K562 (cell line): ENCODE measurements around the gene ZNF569. TPM values are rescaled to one million over a fixed set of nuclear protein-coding genes. Genes with fewer than 3 reads are reported as not detected.

Source experiments
- ATAC-seq: fragments of 200-7000 bp; cut with Tn5 transposase; 3 replicates; pipeline ENCODE4 v1.9.1; 2020; ENCODE audit warnings: moderate library complexity
- BruUV-seq: library from RNA; stranded (reverse); fragments of 400-500 nt; replicated peaks from 2 replicates; lab custom pipeline; 2021; lab: Mats Ljungman, UMichigan
- CTCF ChIA-PET: fragments of 300-600 bp; formaldehyde crosslinking; extraction: SDS; loops from one replicate; lab custom pipeline; 2021; ENCODE audit warnings: low intra/inter-chr PET ratio; lab: Yijun Ruan, JAX
- POLR2A ChIA-PET: fragments of 300-600, 350-650 bp; sonication (Branson Sonifier 250); formaldehyde crosslinking; extraction: SDS; loops from one replicate; lab custom pipeline; 2021; ENCODE audit warnings: antibody characterized with exemption, inconsistent platforms; lab: Yijun Ruan, JAX
- DNase-seq, 4 experiments: peaks; one replicate each; pipeline versions ENCODE4 v3.0.0 to v3.0.0-alpha.2; 2011 to 2018; ENCODE audit warnings: low spot score in 3 of 4, mixed read lengths in 3 of 4; ENCODE audit errors: extremely low read depth in 1 of 4
- FAIRE-seq: peaks from 2 replicates; lab custom pipeline; 2011; peaks lifted over from hg19 to GRCh38; lab: Jason Lieb, UNC
- H2AFZ ChIP-seq: 2 replicates; pipeline ENCODE4 v1.6.0; 2011; ENCODE audit warnings: low read depth, low read length, control low read depth, inconsistent platforms
- H3K27ac ChIP-seq: fragments of 200-600 bp; 3 replicates; pipeline ENCODE4 v1.8.0; 2011; ENCODE audit warnings: low read depth, mild to moderate bottlenecking, control low read depth, inconsistent platforms, low read length, moderate library complexity, mixed read lengths; ENCODE audit errors: extremely low read depth
- H3K27me3 ChIP-seq, 2 experiments: fragments of 300-600 bp in 1 of 2; 2 replicates in 1 of 2; 3 replicates in 1 of 2; pipeline versions ENCODE4 v1.6.0 to v1.8.0; 2011; ENCODE audit warnings: inconsistent platforms in 2 of 2, low read length in 2 of 2, mild to moderate bottlenecking in 1 of 2, mixed read lengths in 1 of 2, moderate library complexity in 1 of 2; ENCODE audit not compliant: control insufficient read depth in 2 of 2, insufficient read depth in 2 of 2
- H3K36me3 ChIP-seq: fragments of 300-600 bp; 3 replicates; pipeline ENCODE4 v1.8.0; 2011; ENCODE audit warnings: mild to moderate bottlenecking, low read length, inconsistent platforms; ENCODE audit not compliant: control insufficient read depth, insufficient read depth
- H3K4me1 ChIP-seq, 2 experiments: fragments of 200-600 bp in 1 of 2; replicated peaks in 1 of 2; 2 replicates in 1 of 2; 3 replicates in 1 of 2; pipeline versions ENCODE4 v1.5.1 to v1.8.0; 2011; ENCODE audit warnings: inconsistent platforms in 2 of 2, low read length in 2 of 2, mild to moderate bottlenecking in 1 of 2, mixed read lengths in 1 of 2, moderate library complexity in 1 of 2; ENCODE audit not compliant: control insufficient read depth in 2 of 2, insufficient read depth in 2 of 2
- H3K4me2 ChIP-seq: 2 replicates; pipeline ENCODE4 v1.6.1; 2011; ENCODE audit warnings: low read length, control low read depth, inconsistent platforms, mixed read lengths; ENCODE audit not compliant: insufficient read depth
- H3K4me3 ChIP-seq: fragments of 200-600 bp; sonication (generic), shearing (Covaris generic); 2 replicates; pipeline ENCODE4 v1.5.1; 2016; ENCODE audit warnings: control low read depth, inconsistent platforms
- H3K79me2 ChIP-seq: fragments of 200-600 bp; 3 replicates; pipeline ENCODE4 v1.8.0; 2011; ENCODE audit warnings: low read length, inconsistent platforms; ENCODE audit not compliant: control insufficient read depth, insufficient read depth
- H3K9ac ChIP-seq, 2 experiments: 2 replicates each; pipeline versions ENCODE4 v1.6.0 to v1.6.1; 2011; ENCODE audit warnings: low read depth in 2 of 2, low read length in 2 of 2, control low read depth in 1 of 2, inconsistent platforms in 1 of 2, mild to moderate bottlenecking in 1 of 2, mixed read lengths in 1 of 2; ENCODE audit not compliant: insufficient read depth in 1 of 2
- H3K9me1 ChIP-seq: one replicate; pipeline ENCODE4 v1.6.0; 2011; ENCODE audit warnings: inconsistent platforms, mild to moderate bottlenecking, low read length, moderate library complexity; ENCODE audit not compliant: control insufficient read depth, insufficient read depth
- H3K9me3 ChIP-seq: replicated peaks from 2 replicates; pipeline ENCODE4 v1.5.1; 2011; ENCODE audit warnings: low read depth, low read length, inconsistent platforms; ENCODE audit not compliant: control insufficient read depth, insufficient read depth
- H4K20me1 ChIP-seq: replicated peaks from 2 replicates; pipeline ENCODE4 v1.6.1; 2011; ENCODE audit warnings: low read length, inconsistent platforms, mixed read lengths; ENCODE audit not compliant: control insufficient read depth, insufficient read depth
- CC2D1A ChIP-seq: fragments of 450-650 bp; IDR thresholded peaks from 2 replicates; pipeline ENCODE4 v1.6.1; 2017; ENCODE audit warnings: mild to moderate bottlenecking
- CREBBP ChIP-seq: IDR thresholded peaks from one replicate; pipeline ENCODE4 v1.6.1; 2012; ENCODE audit warnings: low read depth, mild to moderate bottlenecking, control low read depth, inconsistent platforms, low read length
- ETV1 ChIP-seq: fragments of 450-650 bp; conservative IDR thresholded peaks from 2 replicates; pipeline ENCODE4 v1.6.1; 2016; ENCODE audit warnings: missing genetic modification characterization, control low read depth, low read depth, missing compliant biosample characterization
- EWSR1 ChIP-seq: fragments of 450-650 bp; IDR thresholded peaks from 2 replicates; pipeline ENCODE4 v1.6.1; 2018; ENCODE audit warnings: borderline replicate concordance, mild to moderate bottlenecking, low read depth, moderate library complexity; ENCODE audit not compliant: partially characterized antibody
- GTF2E2 ChIP-seq: fragments of 200-800 bp; sonication (Bioruptor generic); IDR thresholded peaks from 2 replicates; pipeline ENCODE4 v1.6.1; 2016; ENCODE audit warnings: missing genetic modification characterization, missing compliant biosample characterization
- HNRNPLL ChIP-seq: fragments of 200-400 bp; formaldehyde crosslinking; IDR thresholded peaks from 2 replicates; pipeline ENCODE4 v1.6.1; 2017; ENCODE audit warnings: low read length, low read depth, mild to moderate bottlenecking; ENCODE audit not compliant: poor library complexity, severe bottlenecking
- PPARD ChIP-seq: fragments of 250-450 bp; sonication (Bioruptor Pico); IDR thresholded peaks from 2 replicates; pipeline ENCODE4 v1.8.0; 2022; ENCODE audit warnings: inconsistent platforms, mild to moderate bottlenecking, moderate library complexity
- TCF3 ChIP-seq: sonication (generic); formaldehyde crosslinking; IDR thresholded peaks from 2 replicates; pipeline ENCODE4 v1.4.0; 2020; ENCODE audit warnings: mild to moderate bottlenecking, missing genetic modification reagents
- ZNF239 ChIP-seq: fragments of 250-450 bp; sonication (Bioruptor Pico); IDR thresholded peaks from 2 replicates; pipeline ENCODE4 v1.4.0; 2020; ENCODE audit warnings: mild to moderate bottlenecking
- ZNF586 ChIP-seq: fragments of 450-650 bp; formaldehyde crosslinking; conservative IDR thresholded peaks from 2 replicates; pipeline ENCODE4 v1.4.0; 2020; ENCODE audit warnings: mild to moderate bottlenecking, moderate library complexity
- ZNF77 ChIP-seq: fragments of 250-450 bp; sonication (Bioruptor Pico); IDR thresholded peaks from 2 replicates; pipeline ENCODE4 v1.5.0; 2020
- WGBS: fragments of 100-300 bp; shearing (Covaris generic); methylation state at CpG from one replicate; pipeline ENCODE4 v1.1.6; 2016; ENCODE audit warnings: low coverage, mixed read lengths; ENCODE audit not compliant: insufficient coverage; ENCODE audit errors: missing lambda C conversion rate; 5-methylcytosine and 5-hydroxymethylcytosine counted together
- in situ Hi-C: fragments of 300-500 bp; cut with MboI; formaldehyde crosslinking; loops from 4 replicates; pipeline ENCODE4 v1.15.0; 2018; ENCODE audit warnings: inconsistent platforms, mixed read lengths
- intact Hi-C: fragments of 100-400 bp; cut with micrococcal nuclease; formaldehyde crosslinking; loops from 2 replicates; pipeline ENCODE4 v1.14.2; 2022
- polyA plus RNA-seq, 8 experiments: library from polyadenylated mRNA; depleted of rRNA in 4 of 8; stranded (reverse) in 5 of 8; unstranded in 3 of 8; fragments of >200 nt; fragmentation: Nextera tagmentation in 2 of 8; fragmentation: Illumina TruSeq in 1 of 8; extraction: Ambion mirVana in 2 of 8; extraction: Trizol in 1 of 8; gene quantifications; 2 replicates each; pipeline versions ENCODE4 v1.2.1 to v1.2.3, GENCODE V29; 2011 to 2014; ENCODE audit warnings: inconsistent platforms in 1 of 8, missing spikeins in 1 of 8
- total RNA-seq, 7 experiments: library from RNA; depleted of rRNA in 6 of 7; stranded (reverse); fragments of >200 nt in 6 of 7; fragmentation: Illumina TruSeq in 2 of 7; extraction: Trizol in 2 of 7; gene quantifications; 2 replicates each; pipeline versions ENCODE4 v1.2.1 to v1.2.3, GENCODE V29; 2011 to 2021; ENCODE audit warnings: low replicate concordance in 1 of 7
- TF ChIP-seq, protein P1 (sequence below): fragments of 200-600 bp; sonication (generic); IDR thresholded peaks from one replicate; pipeline ENCODE4 v1.6.1; 2012; ENCODE audit warnings: mild to moderate bottlenecking, low read depth, low read length, inconsistent platforms

ZNF569 gene
- total and polyA plus RNA-seq, 9 of the 15 experiments (the other 6 are each of a cell fraction or from before 2014, with no cell fraction given): 2.1 to 5.7 (median 4.5) TPM

- intact Hi-C loops (no loop called here), in situ Hi-C loops (no loop called here)
- FAIRE-seq (no peak), ATAC-seq (no peak), DNase-seq (no peak)
- Histone ChIP-seq H3K4me1 (peaks cover 0 to 10% of the 10 kb centered on the region in 2 experiments; a peak in 2 of 5 replicates), H3K9me3 (no peaks in the 10 kb centered on the region), H3K27me3 (no peaks in the 10 kb centered on the region), H3K27ac (no peak overlapping the region), H3K4me3 (no peak overlapping the region), H4K20me1 (no peaks in the 10 kb centered on the region), H3K9ac (no peak overlapping the region), H3K9me1 (no peaks in the 10 kb centered on the region), H3K4me2 (no peak overlapping the region), H2AFZ (no peak overlapping the region), H3K36me3 (no peaks in the 10 kb centered on the region; the same call in 2 of the 3 replicates), H3K79me2 (no peaks in the 10 kb centered on the region; the same call in 2 of the 3 replicates)
- ChIA-PET CTCF (no interaction called here), POLR2A (no interaction called here)
- no TSS peak for BruUV-seq
- WGBS: 2% methylated on average over 4 of the region's 4 CpGs
- TF ChIP-seq, protein P1, sequence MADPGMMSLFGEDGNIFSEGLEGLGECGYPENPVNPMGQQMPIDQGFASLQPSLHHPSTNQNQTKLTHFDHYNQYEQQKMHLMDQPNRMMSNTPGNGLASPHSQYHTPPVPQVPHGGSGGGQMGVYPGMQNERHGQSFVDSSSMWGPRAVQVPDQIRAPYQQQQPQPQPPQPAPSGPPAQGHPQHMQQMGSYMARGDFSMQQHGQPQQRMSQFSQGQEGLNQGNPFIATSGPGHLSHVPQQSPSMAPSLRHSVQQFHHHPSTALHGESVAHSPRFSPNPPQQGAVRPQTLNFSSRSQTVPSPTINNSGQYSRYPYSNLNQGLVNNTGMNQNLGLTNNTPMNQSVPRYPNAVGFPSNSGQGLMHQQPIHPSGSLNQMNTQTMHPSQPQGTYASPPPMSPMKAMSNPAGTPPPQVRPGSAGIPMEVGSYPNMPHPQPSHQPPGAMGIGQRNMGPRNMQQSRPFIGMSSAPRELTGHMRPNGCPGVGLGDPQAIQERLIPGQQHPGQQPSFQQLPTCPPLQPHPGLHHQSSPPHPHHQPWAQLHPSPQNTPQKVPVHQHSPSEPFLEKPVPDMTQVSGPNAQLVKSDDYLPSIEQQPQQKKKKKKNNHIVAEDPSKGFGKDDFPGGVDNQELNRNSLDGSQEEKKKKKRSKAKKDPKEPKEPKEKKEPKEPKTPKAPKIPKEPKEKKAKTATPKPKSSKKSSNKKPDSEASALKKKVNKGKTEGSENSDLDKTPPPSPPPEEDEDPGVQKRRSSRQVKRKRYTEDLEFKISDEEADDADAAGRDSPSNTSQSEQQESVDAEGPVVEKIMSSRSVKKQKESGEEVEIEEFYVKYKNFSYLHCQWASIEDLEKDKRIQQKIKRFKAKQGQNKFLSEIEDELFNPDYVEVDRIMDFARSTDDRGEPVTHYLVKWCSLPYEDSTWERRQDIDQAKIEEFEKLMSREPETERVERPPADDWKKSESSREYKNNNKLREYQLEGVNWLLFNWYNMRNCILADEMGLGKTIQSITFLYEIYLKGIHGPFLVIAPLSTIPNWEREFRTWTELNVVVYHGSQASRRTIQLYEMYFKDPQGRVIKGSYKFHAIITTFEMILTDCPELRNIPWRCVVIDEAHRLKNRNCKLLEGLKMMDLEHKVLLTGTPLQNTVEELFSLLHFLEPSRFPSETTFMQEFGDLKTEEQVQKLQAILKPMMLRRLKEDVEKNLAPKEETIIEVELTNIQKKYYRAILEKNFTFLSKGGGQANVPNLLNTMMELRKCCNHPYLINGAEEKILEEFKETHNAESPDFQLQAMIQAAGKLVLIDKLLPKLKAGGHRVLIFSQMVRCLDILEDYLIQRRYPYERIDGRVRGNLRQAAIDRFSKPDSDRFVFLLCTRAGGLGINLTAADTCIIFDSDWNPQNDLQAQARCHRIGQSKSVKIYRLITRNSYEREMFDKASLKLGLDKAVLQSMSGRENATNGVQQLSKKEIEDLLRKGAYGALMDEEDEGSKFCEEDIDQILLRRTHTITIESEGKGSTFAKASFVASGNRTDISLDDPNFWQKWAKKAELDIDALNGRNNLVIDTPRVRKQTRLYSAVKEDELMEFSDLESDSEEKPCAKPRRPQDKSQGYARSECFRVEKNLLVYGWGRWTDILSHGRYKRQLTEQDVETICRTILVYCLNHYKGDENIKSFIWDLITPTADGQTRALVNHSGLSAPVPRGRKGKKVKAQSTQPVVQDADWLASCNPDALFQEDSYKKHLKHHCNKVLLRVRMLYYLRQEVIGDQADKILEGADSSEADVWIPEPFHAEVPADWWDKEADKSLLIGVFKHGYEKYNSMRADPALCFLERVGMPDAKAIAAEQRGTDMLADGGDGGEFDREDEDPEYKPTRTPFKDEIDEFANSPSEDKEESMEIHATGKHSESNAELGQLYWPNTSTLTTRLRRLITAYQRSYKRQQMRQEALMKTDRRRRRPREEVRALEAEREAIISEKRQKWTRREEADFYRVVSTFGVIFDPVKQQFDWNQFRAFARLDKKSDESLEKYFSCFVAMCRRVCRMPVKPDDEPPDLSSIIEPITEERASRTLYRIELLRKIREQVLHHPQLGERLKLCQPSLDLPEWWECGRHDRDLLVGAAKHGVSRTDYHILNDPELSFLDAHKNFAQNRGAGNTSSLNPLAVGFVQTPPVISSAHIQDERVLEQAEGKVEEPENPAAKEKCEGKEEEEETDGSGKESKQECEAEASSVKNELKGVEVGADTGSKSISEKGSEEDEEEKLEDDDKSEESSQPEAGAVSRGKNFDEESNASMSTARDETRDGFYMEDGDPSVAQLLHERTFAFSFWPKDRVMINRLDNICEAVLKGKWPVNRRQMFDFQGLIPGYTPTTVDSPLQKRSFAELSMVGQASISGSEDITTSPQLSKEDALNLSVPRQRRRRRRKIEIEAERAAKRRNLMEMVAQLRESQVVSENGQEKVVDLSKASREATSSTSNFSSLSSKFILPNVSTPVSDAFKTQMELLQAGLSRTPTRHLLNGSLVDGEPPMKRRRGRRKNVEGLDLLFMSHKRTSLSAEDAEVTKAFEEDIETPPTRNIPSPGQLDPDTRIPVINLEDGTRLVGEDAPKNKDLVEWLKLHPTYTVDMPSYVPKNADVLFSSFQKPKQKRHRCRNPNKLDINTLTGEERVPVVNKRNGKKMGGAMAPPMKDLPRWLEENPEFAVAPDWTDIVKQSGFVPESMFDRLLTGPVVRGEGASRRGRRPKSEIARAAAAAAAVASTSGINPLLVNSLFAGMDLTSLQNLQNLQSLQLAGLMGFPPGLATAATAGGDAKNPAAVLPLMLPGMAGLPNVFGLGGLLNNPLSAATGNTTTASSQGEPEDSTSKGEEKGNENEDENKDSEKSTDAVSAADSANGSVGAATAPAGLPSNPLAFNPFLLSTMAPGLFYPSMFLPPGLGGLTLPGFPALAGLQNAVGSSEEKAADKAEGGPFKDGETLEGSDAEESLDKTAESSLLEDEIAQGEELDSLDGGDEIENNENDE: no peak
- TF ChIP-seq PPARD (CRISPR knock-in tag) (no peak), ZNF239 (no peak), CC2D1A (no peak), CREBBP (no peak), EWSR1 (no peak), ETV1 (no peak), ZNF77 (no peak), TCF3 (CRISPR knock-in tag) (no peak), GTF2E2 (tag) (no peak), ZNF586 (CRISPR knock-in tag) (no peak), HNRNPLL (no peak)
Observed at GRCh38 chr19:37470216-37470615, 3.0 kb upstream of the ZNF569 start.
